SK-N-SH (cell line): ENCODE results near the gene CSNK1G2. TPM values are rescaled to one million over a fixed set of nuclear protein-coding genes. Genes with fewer than 3 reads are reported as not detected.

Experiments
- CTCF ChIA-PET: fragments of 300-600, 350-600 bp; formaldehyde crosslinking; extraction: SDS; loops from one replicate; lab custom pipeline; 2021; lab: Yijun Ruan, JAX
- POLR2A ChIA-PET: fragments of 350-600 bp; sonication (Branson Sonifier 250); formaldehyde crosslinking; extraction: SDS; loops from one replicate; lab custom pipeline; 2020; ENCODE audit warnings: antibody characterized with exemption, inconsistent platforms; lab: Yijun Ruan, JAX
- DNase-seq: peaks from one replicate; pipeline ENCODE4 v3.0.0; 2012
- H2AFZ ChIP-seq: fragments of 200-600 bp; sonication (generic); 2 replicates; pipeline ENCODE4 v1.8.1; 2016; ENCODE audit warnings: antibody characterized with exemption, mild to moderate bottlenecking, low read depth
- H3F3A ChIP-seq: fragments of 200-600 bp; sonication (generic); replicated peaks from 2 replicates; pipeline ENCODE3; 2016; ENCODE audit warnings: antibody characterized with exemption, mild to moderate bottlenecking; ENCODE audit not compliant: insufficient read depth
- H3K27ac ChIP-seq, 2 experiments: fragments of 200-500 bp in 1 of 2; fragments of 200-600 bp in 1 of 2; sonication (Bioruptor generic) in 1 of 2; sonication (generic), shearing (Covaris generic) in 1 of 2; 2 replicates each; pipeline versions ENCODE4 v1.5.1 to v1.6.1; 2014 to 2016; ENCODE audit warnings: low read depth in 2 of 2, inconsistent platforms in 1 of 2, low read length in 1 of 2, mild to moderate bottlenecking in 1 of 2, mixed read lengths in 1 of 2
- H3K27me3 ChIP-seq: fragments of 200-600 bp; sonication (generic), shearing (Covaris generic); 2 replicates; pipeline ENCODE4 v1.6.1; 2016; ENCODE audit warnings: mixed run types; ENCODE audit not compliant: insufficient read depth
- H3K36me3 ChIP-seq, 2 experiments: fragments of 200-500 bp in 1 of 2; fragments of 200-600 bp in 1 of 2; sonication (Bioruptor generic) in 1 of 2; sonication (generic) in 1 of 2; replicated peaks in 1 of 2; 2 replicates each; pipeline versions ENCODE3 to v1.5.1; 2014 to 2016; ENCODE audit warnings: low read length in 1 of 2, mild to moderate bottlenecking in 1 of 2; ENCODE audit not compliant: insufficient read depth in 2 of 2, control insufficient read depth in 1 of 2
- H3K4me1 ChIP-seq, 2 experiments: fragments of 200-500 bp in 1 of 2; fragments of 200-600 bp in 1 of 2; sonication (Bioruptor generic) in 1 of 2; sonication (generic), shearing (Covaris generic) in 1 of 2; 2 replicates each; pipeline versions ENCODE4 v1.5.1 to v1.6.1; 2014 to 2016; ENCODE audit warnings: low read depth in 1 of 2, low read length in 1 of 2, mixed run types in 1 of 2; ENCODE audit not compliant: insufficient read depth in 2 of 2, control insufficient read depth in 1 of 2
- H3K4me2 ChIP-seq: fragments of 200-600 bp; sonication (generic), shearing (Covaris generic); 2 replicates; pipeline ENCODE4 v1.6.1; 2017; ENCODE audit warnings: mixed run types
- H3K4me3 ChIP-seq, 2 experiments: fragments of 200-500 bp in 1 of 2; fragments of 200-600 bp in 1 of 2; sonication (Bioruptor generic) in 1 of 2; sonication (generic), shearing (Covaris generic) in 1 of 2; 2 replicates each; pipeline versions ENCODE4 v1.5.1 to v1.8.1; 2014 to 2016; ENCODE audit warnings: low read depth in 2 of 2, inconsistent platforms in 1 of 2, low read length in 1 of 2, mild to moderate bottlenecking in 1 of 2, mixed read lengths in 1 of 2, moderate library complexity in 1 of 2
- H3K79me2 ChIP-seq: fragments of 200-600 bp; sonication (generic); 2 replicates; pipeline ENCODE4 v1.8.1; 2017; ENCODE audit warnings: mild to moderate bottlenecking; ENCODE audit not compliant: insufficient read depth
- H3K9ac ChIP-seq: fragments of 200-600 bp; sonication (generic); 2 replicates; pipeline ENCODE4 v1.6.1; 2017; ENCODE audit warnings: mixed run types
- H3K9me2 ChIP-seq: fragments of 200-600 bp; sonication (generic); 2 replicates; pipeline ENCODE4 v1.6.1; 2017; ENCODE audit warnings: mixed run types
- H3K9me3 ChIP-seq: fragments of 200-600 bp; sonication (generic); 2 replicates; pipeline ENCODE4 v1.6.1; 2017; ENCODE audit warnings: mixed run types, mild to moderate bottlenecking, moderate library complexity
- H4K20me1 ChIP-seq: fragments of 200-600 bp; sonication (generic); 2 replicates; pipeline ENCODE4 v1.6.1; 2017; ENCODE audit warnings: mild to moderate bottlenecking, mixed run types; ENCODE audit not compliant: insufficient read depth
- CHD2 ChIP-seq: fragments of 150-350 bp; IDR thresholded peaks from 2 replicates; pipeline ENCODE4 v1.6.1; 2018; ENCODE audit warnings: low read length; ENCODE audit not compliant: partially characterized antibody
- CTCF ChIP-seq: fragments of 200-600 bp; sonication (generic); IDR thresholded peaks from 2 replicates; pipeline ENCODE4 v1.6.1; 2017; ENCODE audit warnings: antibody characterized with exemption, mild to moderate bottlenecking, moderate library complexity
- FOXM1 ChIP-seq: IDR thresholded peaks from 2 replicates; pipeline ENCODE4 v1.4.0; 2012; ENCODE audit warnings: low read depth, mild to moderate bottlenecking
- GATA2 ChIP-seq: sonication (generic); formaldehyde crosslinking; IDR thresholded peaks from 2 replicates; pipeline ENCODE4 v1.5.0; 2020; ENCODE audit warnings: mild to moderate bottlenecking, missing genetic modification reagents
- IRF3 ChIP-seq: fragments of 150-350 bp; IDR thresholded peaks from 2 replicates; pipeline ENCODE4 v1.6.1; 2016; ENCODE audit warnings: mild to moderate bottlenecking, low read depth, low read length
- MEF2A ChIP-seq: IDR thresholded peaks from 2 replicates; pipeline ENCODE4 v1.4.0; 2012; ENCODE audit warnings: low read depth, borderline replicate concordance
- NFIC ChIP-seq: IDR thresholded peaks from 2 replicates; pipeline ENCODE4 v1.4.0; 2012; ENCODE audit warnings: borderline replicate concordance
- ZBTB33 ChIP-seq: IDR thresholded peaks from 2 replicates; pipeline ENCODE4 v1.4.0; 2012; ENCODE audit warnings: low read depth, borderline replicate concordance
- WGBS: methylation state at CpG from one replicate; pipeline ENCODE4 v1.1.6; 2017; ENCODE audit warnings: low lambda C conversion rate; 5-methylcytosine and 5-hydroxymethylcytosine counted together
- polyA plus RNA-seq, 3 experiments: library from polyadenylated mRNA; depleted of rRNA; stranded (reverse); fragments of >200 nt; gene quantifications; 2 replicates each; pipeline ENCODE4 v1.2.3, GENCODE V29; 2012

Gene CSNK1G2
- polyA plus RNA-seq, 1 of the 3 experiments (the other 2 are of a cell fraction): 79.4 TPM

- Histone ChIP-seq H3F3A (peaks cover 18% of the 10 kb centered on the region), H3K79me2 (no peaks in the 10 kb centered on the region), H3K36me3 (peaks cover 19 to 46% of the 10 kb centered on the region in 2 experiments), H2AFZ (no peak overlapping the region), H3K27me3 (no peaks in the 10 kb centered on the region), H3K4me2 (no peak overlapping the region), H3K4me1 (no peaks in the 10 kb centered on the region), H3K9me3 (no peaks in the 10 kb centered on the region), H3K9ac (no peak overlapping the region), H3K9me2 (no peaks in the 10 kb centered on the region), H3K4me3 (no peak overlapping the region; a peak in 1 of 4 replicates), H4K20me1 (0 out of 2 replicates have a peak, but pooled peaks cover 6% of the 10 kb centered on the region), H3K27ac (no peak overlapping the region)
- CTCF ChIA-PET: interaction anchor here (0.8 to 1.3 kb wide), 3 partner anchors 18 to 125 kb away, joined by 3 to 4 read pairs (median 3); no protein-coding TSS in a partner anchor
- 96% methylated on average over 14 of the region's 40 CpGs for WGBS
- no peak for DNase-seq
- POLR2A ChIA-PET: no interaction called here
- TF ChIP-seq IRF3 (no peak), NFIC (no peak), FOXM1 (no peak), GATA2 (no peak), ZBTB33 (no peak), CTCF (no peak), CHD2 (no peak)
Observed at GRCh38 chr19:1989513-1990229, 48.7 kb downstream of the CSNK1G2 start.

- no peaks in the 10 kb centered on the region for H3K9me3 ChIP-seq
- no peak overlapping the region for H3K4me2 ChIP-seq
- H4K20me1 ChIP-seq: 0 out of 2 replicates have a peak, but pooled peaks cover 6% of the 10 kb centered on the region
- no peaks in the 10 kb centered on the region for H3K79me2 ChIP-seq
- no peak overlapping the region for H2AFZ ChIP-seq
- POLR2A ChIA-PET: no interaction called here
- peaks cover 22 to 46% of the 10 kb centered on the region in 2 experiments for H3K36me3 ChIP-seq
- no peak for DNase-seq
- H3K9me2 ChIP-seq: no peaks in the 10 kb centered on the region
- no peak for TF ChIP-seq MEF2A
- H3F3A ChIP-seq: peaks cover 16% of the 10 kb centered on the region
- no peak overlapping the region for H3K9ac ChIP-seq
- no peaks in the 10 kb centered on the region for H3K4me1 ChIP-seq
- H3K27ac ChIP-seq: no peak overlapping the region
- 92% methylated on average over 14 of the region's 34 CpGs for WGBS
- CTCF ChIA-PET: interaction anchor here (1.0 kb wide), 1 partner anchor 30 kb away, joined by 3 read pairs; no protein-coding TSS in a partner anchor
- no peak overlapping the region for H3K4me3 ChIP-seq
- no peaks in the 10 kb centered on the region for H3K27me3 ChIP-seq
Observed at GRCh38 chr19:1990230-1991017, 49.5 kb downstream of the CSNK1G2 start.
